Ascending aorta (tissue), 2 donors: ENCODE data around the gene SERPINB3. TPM values are rescaled to one million over a fixed set of nuclear protein-coding genes. Genes with fewer than 3 reads are reported as not detected.

Experiments used
- DNase-seq, 2 donors: peaks; one replicate each; pipeline ENCODE4 v3.0.0-alpha.2; 2019; ENCODE audit warnings: low spot score in 2 of 2
- H3K27ac ChIP-seq, 2 donors: fragments of 200-600 bp; sonication (generic); one replicate each; pipeline ENCODE4 v1.5.1; 2016 to 2017; ENCODE audit warnings: mild to moderate bottlenecking in 1 of 2
- H3K27me3 ChIP-seq: fragments of 200-600 bp; sonication (generic); one replicate; pipeline ENCODE4 v1.5.1; 2017
- H3K36me3 ChIP-seq, 2 donors: fragments of 200-600 bp; sonication (generic); one replicate each; pipeline ENCODE4 v1.5.1; 2016
- H3K4me1 ChIP-seq, 2 donors: fragments of 200-600 bp; sonication (generic); one replicate each; pipeline ENCODE4 v1.5.1; 2016 to 2017; ENCODE audit warnings: mild to moderate bottlenecking in 1 of 2
- H3K4me3 ChIP-seq, 2 donors: fragments of 200-600 bp; sonication (generic); one replicate each; pipeline ENCODE4 v1.5.1; 2016 to 2017; ENCODE audit warnings: mild to moderate bottlenecking in 1 of 2
- H3K9me3 ChIP-seq, 2 donors: fragments of 200-600 bp; sonication (generic); one replicate each; pipeline ENCODE4 v1.5.1; 2016
- CTCF ChIP-seq, 3 experiments: fragments of 200-600 bp in 2 of 3; fragments of 450-650 bp in 1 of 3; sonication (generic) in 2 of 3; IDR thresholded peaks; one replicate each; pipeline ENCODE4 v1.5.1; 2016 to 2019; ENCODE audit warnings: antibody characterized with exemption in 3 of 3, mild to moderate bottlenecking in 1 of 3, moderate library complexity in 1 of 3
- intact Hi-C: fragments of 100-400 bp; cut with DNase I; formaldehyde crosslinking; loops from one replicate; pipeline ENCODE4 v1.15.1; 2023
- total RNA-seq: library from RNA; depleted of rRNA; stranded (reverse); fragments of >200 nt; gene quantifications from one replicate; pipeline ENCODE4 v1.1.0, GENCODE V29; 2016

Gene SERPINB3
- total RNA-seq, 1 donor from 2014 or later: 0.21 TPM

- H3K9me3 ChIP-seq: no peaks in the 10 kb centered on the region
- H3K4me3 ChIP-seq: no peak overlapping the region
- no peaks in the 10 kb centered on the region for H3K4me1 ChIP-seq
- no peak for DNase-seq
- TF ChIP-seq CTCF (IDR thresholded peaks at IDR 0.05): no peak
- intact Hi-C loops: no loop called here
- no peaks in the 10 kb centered on the region for H3K27me3 ChIP-seq
- no peaks in the 10 kb centered on the region for H3K36me3 ChIP-seq
- H3K27ac ChIP-seq: no peak overlapping the region
These were observed 38.8 kb upstream of the SERPINB3 start for GRCh38 chr18:63700501-63700900.

GRCh38 chr18:63697097-63697660 is 35.5 kb upstream of the SERPINB3 start:
- Histone ChIP-seq H3K4me1 (no peaks in the 10 kb centered on the region), H3K27ac (no peak overlapping the region), H3K4me3 (no peak overlapping the region), H3K9me3 (no peaks in the 10 kb centered on the region), H3K27me3 (no peaks in the 10 kb centered on the region), H3K36me3 (no peaks in the 10 kb centered on the region)
- intact Hi-C loops: no loop called here
- DNase-seq: no peak
- no peak for TF ChIP-seq CTCF (IDR thresholded peaks at IDR 0.05)

GRCh38 chr18:63689064-63689463 is 27.4 kb upstream of the SERPINB3 start:
- H3K27me3 ChIP-seq: no peaks in the 10 kb centered on the region
- intact Hi-C loops: no loop called here
- TF ChIP-seq CTCF (IDR thresholded peaks at IDR 0.05): no peak

GRCh38 chr18:63686871-63687270 is 25.2 kb upstream of the SERPINB3 start:
- no peaks in the 10 kb centered on the region for H3K9me3 ChIP-seq
- intact Hi-C loops: no loop called here
- no peaks in the 10 kb centered on the region for H3K27me3 ChIP-seq
- TF ChIP-seq CTCF (IDR thresholded peaks at IDR 0.05): no peak
- H3K36me3 ChIP-seq: no peaks in the 10 kb centered on the region
- H3K27ac ChIP-seq: no peak overlapping the region
- no peak overlapping the region for H3K4me3 ChIP-seq
- DNase-seq: no peak
- H3K4me1 ChIP-seq: no peaks in the 10 kb centered on the region

More at GRCh38 chr18:63689064-63689463, 27.4 kb upstream of the SERPINB3 start:
- Histone ChIP-seq H3K27ac (no peak overlapping the region), H3K4me3 (no peak overlapping the region), H3K36me3 (no peaks in the 10 kb centered on the region), H3K9me3 (no peaks in the 10 kb centered on the region), H3K4me1 (no peaks in the 10 kb centered on the region)
- DNase-seq: no peak

- Histone ChIP-seq H3K9me3 (no peaks in the 10 kb centered on the region), H3K36me3 (no peaks in the 10 kb centered on the region), H3K4me1 (no peaks in the 10 kb centered on the region), H3K27me3 (no peaks in the 10 kb centered on the region), H3K27ac (no peak overlapping the region), H3K4me3 (no peak overlapping the region)
- no peak for TF ChIP-seq CTCF (IDR thresholded peaks at IDR 0.05)
- intact Hi-C loops: no loop called here
- DNase-seq: no peak
These were observed 23.0 kb upstream of the SERPINB3 start for GRCh38 chr18:63684718-63685117.

GRCh38 chr18:63683890-63684289 is 22.2 kb upstream of the SERPINB3 start:
- Histone ChIP-seq H3K4me3 (no peak overlapping the region), H3K27ac (no peak overlapping the region), H3K9me3 (no peaks in the 10 kb centered on the region), H3K4me1 (no peaks in the 10 kb centered on the region), H3K27me3 (no peaks in the 10 kb centered on the region), H3K36me3 (no peaks in the 10 kb centered on the region)
- no peak for DNase-seq
- no peak for TF ChIP-seq CTCF (IDR thresholded peaks at IDR 0.05)
- intact Hi-C loops: no loop called here
